ENCODE measurements around the gene NOP58.

- TF ChIP-seq CTCF (IDR thresholded peaks at IDR 0.05; ENCODE audit: insufficient read depth, low read length, poor library complexity, severe bottlenecking) (no peak), EZH2phosphoT487 (conservative IDR thresholded peaks at IDR 0.05; ENCODE audit: low read length) (no peak)
Measured at GRCh38 chr2:202327858-202328257, 62.3 kb downstream of the NOP58 start.

Measured in SU-DHL-6 (cell line).